GM12878 (cell line): ENCODE measurements around the gene TCTN1. TPM values are rescaled to one million over a fixed set of nuclear protein-coding genes. Genes with fewer than 3 reads are reported as not detected.

ENCODE experiments used
- ATF7 ChIP-seq: fragments of 450-650 bp; IDR thresholded peaks from 2 replicates; pipeline ENCODE4 v1.6.1; 2016; ENCODE audit warnings: low read depth, mild to moderate bottlenecking
- BMI1 ChIP-seq: fragments of 450-650 bp; IDR thresholded peaks from 2 replicates; pipeline ENCODE4 v1.6.1; 2016; ENCODE audit warnings: mild to moderate bottlenecking, moderate library complexity, borderline replicate concordance
- CBFB ChIP-seq: IDR thresholded peaks from 2 replicates; pipeline ENCODE4 v1.6.1; 2016; ENCODE audit warnings: antibody characterized with exemption, low read depth
- CBX3 ChIP-seq: fragments of 200-600 bp; sonication (generic); IDR thresholded peaks from 2 replicates; pipeline ENCODE4 v1.6.1; 2016; ENCODE audit warnings: low read depth, borderline replicate concordance
- CEBPB ChIP-seq, 2 experiments: fragments of 150-350 bp in 1 of 2; IDR thresholded peaks; 2 replicates each; pipeline ENCODE4 v1.6.1; 2012 to 2014; ENCODE audit warnings: low read depth in 2 of 2, low read length in 2 of 2, borderline replicate concordance in 1 of 2, inconsistent platforms in 1 of 2
- CREM ChIP-seq: IDR thresholded peaks from 2 replicates; pipeline ENCODE4 v1.6.1; 2014; ENCODE audit warnings: antibody characterized with exemption, low read depth
- EED ChIP-seq: sonication (generic); IDR thresholded peaks from 2 replicates; pipeline ENCODE4 v1.6.1; 2016; ENCODE audit warnings: antibody characterized with exemption, low read depth
- ETV6 ChIP-seq, 2 experiments: fragments of 450-650 bp in 1 of 2; IDR thresholded peaks in 1 of 2; conservative IDR thresholded peaks in 1 of 2; 2 replicates each; pipeline ENCODE4 v1.6.1; 2014; ENCODE audit warnings: antibody characterized with exemption in 1 of 2, borderline replicate concordance in 1 of 2, low read depth in 1 of 2, mild to moderate bottlenecking in 1 of 2, moderate library complexity in 1 of 2
- FOXK2 ChIP-seq: fragments of 450-650 bp; IDR thresholded peaks from 2 replicates; pipeline ENCODE4 v1.6.1; 2017; ENCODE audit warnings: mild to moderate bottlenecking, moderate library complexity
- HDAC6 ChIP-seq: fragments of 200-600 bp; sonication (generic); IDR thresholded peaks from one replicate; pipeline ENCODE4 v1.8.0; 2017; ENCODE audit warnings: antibody characterized with exemption; ENCODE audit not compliant: unreplicated experiment
- JUND ChIP-seq: IDR thresholded peaks from 2 replicates; pipeline ENCODE4 v1.6.1; 2012; ENCODE audit warnings: low read depth, mild to moderate bottlenecking, low read length, improper control_type of control experiment, moderate library complexity
- KAT2A ChIP-seq: conservative IDR thresholded peaks from 2 replicates; pipeline ENCODE4 v1.6.1; 2011; ENCODE audit warnings: low read depth, low read length; ENCODE audit not compliant: control insufficient read depth
- NFIC ChIP-seq: IDR thresholded peaks from 2 replicates; pipeline ENCODE4 v1.6.1; 2012; ENCODE audit warnings: low read depth, mild to moderate bottlenecking, inconsistent platforms, low read length, moderate library complexity
- NFXL1 ChIP-seq: fragments of 450-650 bp; IDR thresholded peaks from 2 replicates; pipeline ENCODE4 v1.6.1; 2017; ENCODE audit warnings: antibody characterized with exemption, mild to moderate bottlenecking, borderline replicate concordance
- NR2F1 ChIP-seq: fragments of 450-650 bp; conservative IDR thresholded peaks from 2 replicates; pipeline ENCODE4 v1.6.1; 2017; ENCODE audit warnings: mild to moderate bottlenecking
- NRF1 ChIP-seq: conservative IDR thresholded peaks from 2 replicates; pipeline ENCODE4 v1.6.1; 2011; ENCODE audit warnings: mild to moderate bottlenecking, low read depth, low read length, improper control_type of control experiment
- PAX8 ChIP-seq: fragments of 450-650 bp; IDR thresholded peaks from 2 replicates; pipeline ENCODE4 v1.6.1; 2017; ENCODE audit warnings: mild to moderate bottlenecking, moderate library complexity
- PML ChIP-seq: IDR thresholded peaks from 2 replicates; pipeline ENCODE4 v1.6.1; 2012; ENCODE audit warnings: low read length, inconsistent platforms
- REST ChIP-seq: IDR thresholded peaks from 2 replicates; pipeline ENCODE4 v1.6.1; 2012; ENCODE audit warnings: mild to moderate bottlenecking, low read depth, low read length
- SMARCA5 ChIP-seq: fragments of 450-650 bp; IDR thresholded peaks from 2 replicates; pipeline ENCODE4 v1.6.1; 2017; ENCODE audit warnings: mild to moderate bottlenecking
- SRF ChIP-seq, 2 experiments: IDR thresholded peaks; 2 replicates each; pipeline ENCODE4 v1.6.1; 2011; ENCODE audit warnings: low read depth in 2 of 2, low read length in 2 of 2, mild to moderate bottlenecking in 1 of 2, moderate library complexity in 1 of 2
- TCF12 ChIP-seq: IDR thresholded peaks from 2 replicates; pipeline ENCODE4 v1.6.1; 2011; ENCODE audit warnings: low read depth, mild to moderate bottlenecking, low read length
- WRNIP1 ChIP-seq: IDR thresholded peaks from 2 replicates; pipeline ENCODE4 v1.6.1; 2011; ENCODE audit warnings: low read depth, low read length, improper control_type of control experiment, borderline replicate concordance
- ZBED1 ChIP-seq: IDR thresholded peaks from 2 replicates; pipeline ENCODE4 v1.6.1; 2016; ENCODE audit warnings: borderline replicate concordance
- ZBTB11 ChIP-seq: fragments of 450-650 bp; formaldehyde crosslinking; IDR thresholded peaks from 2 replicates; pipeline ENCODE4 v1.5.0; 2022; ENCODE audit warnings: mild to moderate bottlenecking, missing genetic modification characterization
- ZNF622 ChIP-seq: fragments of 450-650 bp; IDR thresholded peaks from 2 replicates; pipeline ENCODE4 v1.6.1; 2017; ENCODE audit warnings: mild to moderate bottlenecking, inconsistent platforms
- ZZZ3 ChIP-seq: IDR thresholded peaks from 2 replicates; pipeline ENCODE4 v1.6.1; 2011; ENCODE audit warnings: low read depth; ENCODE audit not compliant: control insufficient read depth, insufficient read length
- polyA plus RNA-seq, 11 experiments: library from polyadenylated mRNA; depleted of rRNA in 4 of 11; unstranded in 6 of 11; stranded (reverse) in 5 of 11; fragments of >200 nt; fragmentation: Nextera tagmentation in 4 of 11; fragmentation: Illumina TruSeq in 1 of 11; extraction: Ambion mirVana in 4 of 11; extraction: Trizol in 1 of 11; gene quantifications; 1 replicate in 1 of 11; 2 replicates in 10 of 11; pipeline versions ENCODE4 v1.2.1 to v1.2.3, GENCODE V29; 2011 to 2016; ENCODE audit warnings: inconsistent platforms in 2 of 11, missing spikeins in 2 of 11, low read depth in 1 of 11
- total RNA-seq, 4 experiments: library from RNA; depleted of rRNA in 3 of 4; stranded (reverse); fragments of >200 nt in 3 of 4; fragmentation: Illumina TruSeq in 1 of 4; extraction: Trizol in 1 of 4; gene quantifications; 2 replicates each; pipeline versions ENCODE4 v1.2.1 to v1.2.3, GENCODE V29; 2013 to 2021

TCTN1 gene
- total and polyA plus RNA-seq, 10 of the 15 experiments (the other 5 are each of a cell fraction or from before 2014, with no cell fraction given): 8.8 to 23.5 (median 15.3) TPM

- TF ChIP-seq ZBTB11 (CRISPR knock-in tag) (no peak), NRF1 (no peak), NFXL1 (no peak), HDAC6 (no peak), EED (no peak), REST (no peak), NFIC (no peak), ETV6 (conservative IDR thresholded peaks at IDR 0.05 in 1 of 2, IDR thresholded peaks at IDR 0.05 in 1 of 2; ENCODE audit: borderline replicate concordance in 1 of 2, low read depth in 1 of 2) (no peak), JUND (no peak), FOXK2 (no peak), PML (no peak), SMARCA5 (peak; percentile 89; the same call in 1 of the 2 replicates), ZBED1 (no peak), ATF7 (no peak), SRF (IDR thresholded peaks at IDR 0.05; ENCODE audit: low read depth in 2 of 2, low read length in 2 of 2) (peak; percentile 92 to 95), CBX3 (no peak), BMI1 (no peak), CBFB (no peak), ZZZ3 (no peak), PAX8 (no peak), WRNIP1 (no peak), TCF12 (0 out of 2 replicates have a peak, but pooled peaks have one; percentile 34), KAT2A (no peak), CEBPB (IDR thresholded peaks at IDR 0.05; ENCODE audit: borderline replicate concordance in 1 of 2, low read depth in 2 of 2, low read length in 2 of 2) (no peak), NR2F1 (no peak), ZNF622 (no peak), CREM (no peak)
Observed at GRCh38 chr12:110698171-110698902, 84.4 kb downstream of the TCTN1 start (continued).
